GM18520 (cell line): ENCODE data around the gene MMUT.
"Not testable (repeated sequence)": the region's sequence is repeated elsewhere in the genome, so short reads cannot be mapped to it uniquely, and the experiment has no call there.

Experiments used
- ATAC-seq: cut with Tn5 transposase; IDR thresholded peaks from one replicate; pipeline ENCODE4 v1.9.1; 2021; ENCODE audit not compliant: unreplicated experiment

MMUT gene

GRCh38 chr6:49430187-49430586, 32.9 kb downstream of the MMUT start:
- no peak for ATAC-seq

DNA sequence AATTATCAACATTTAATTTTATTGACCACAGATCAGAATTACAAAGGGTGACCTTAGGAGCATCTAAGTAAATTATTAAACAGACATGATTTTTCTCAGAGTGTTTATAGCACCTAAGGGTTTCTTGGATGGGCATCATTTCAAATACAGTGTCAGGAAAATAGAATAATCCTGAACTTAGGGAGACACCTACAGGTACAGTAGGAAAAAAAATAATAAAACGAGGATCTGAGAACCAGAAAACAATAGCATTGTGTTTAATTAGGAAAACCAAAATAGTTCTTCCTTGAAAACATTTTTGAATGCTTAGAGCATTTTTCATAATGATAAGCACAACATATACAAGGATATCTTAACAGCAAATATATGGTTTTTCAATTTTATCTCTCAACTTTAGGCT, 39.2 kb downstream of the MMUT start:
- ATAC-seq: no peak

- ATAC-seq: no peak
These were observed 46.9 kb downstream of the MMUT start for GRCh38 chr6:49416195-49416594.

DNA sequence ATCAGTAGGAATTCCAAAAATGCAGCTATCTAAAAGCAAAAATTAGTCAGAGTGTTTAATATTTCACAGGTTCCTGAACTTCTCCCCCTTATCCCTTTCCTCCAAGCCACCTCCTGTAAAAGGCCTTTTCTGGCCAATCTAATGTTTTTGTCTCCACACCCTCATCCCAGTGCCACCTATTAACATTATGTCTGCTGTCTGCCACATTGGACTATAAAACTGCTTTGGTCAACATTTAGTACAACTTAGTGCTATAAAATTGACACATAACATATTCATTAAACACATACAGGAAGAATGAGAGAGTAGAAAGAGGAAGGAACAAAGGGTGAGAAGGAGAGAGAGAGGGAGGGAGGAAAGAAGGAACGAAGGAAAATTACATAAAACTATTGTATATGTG, 47.7 kb downstream of the MMUT start:
- no peak for ATAC-seq

GRCh38 chr6:49410564-49410963, 52.5 kb downstream of the MMUT start:
- ATAC-seq: no peak

DNA sequence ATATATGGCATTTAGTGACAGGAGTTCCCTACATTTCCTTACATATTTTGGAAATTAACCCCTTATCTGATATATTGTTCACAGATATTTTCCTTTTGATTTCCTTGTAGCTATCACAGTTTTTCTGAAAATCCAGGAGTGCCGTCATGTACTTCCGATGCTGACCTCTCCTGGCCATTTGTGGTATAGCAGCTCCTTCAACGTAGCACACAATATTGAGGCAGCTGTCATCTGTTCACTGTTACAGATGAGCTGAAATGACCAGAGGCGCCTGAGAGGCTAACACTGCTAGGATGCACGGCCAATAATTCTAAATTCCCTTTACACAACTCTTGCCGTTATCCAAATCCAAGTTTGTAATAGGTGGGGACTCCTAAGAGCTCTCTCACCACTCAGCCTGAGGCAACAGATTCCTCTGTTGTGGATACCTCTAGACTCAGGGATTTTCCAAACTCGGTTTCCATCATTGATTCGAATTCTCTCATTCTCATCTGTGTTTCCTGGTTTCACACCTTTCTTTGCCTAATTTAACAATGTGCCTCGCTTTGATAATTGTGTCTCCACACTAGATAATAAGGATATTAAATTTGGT, 53.0 kb downstream of the MMUT start:
- peak; percentile 71 for ATAC-seq

DNA sequence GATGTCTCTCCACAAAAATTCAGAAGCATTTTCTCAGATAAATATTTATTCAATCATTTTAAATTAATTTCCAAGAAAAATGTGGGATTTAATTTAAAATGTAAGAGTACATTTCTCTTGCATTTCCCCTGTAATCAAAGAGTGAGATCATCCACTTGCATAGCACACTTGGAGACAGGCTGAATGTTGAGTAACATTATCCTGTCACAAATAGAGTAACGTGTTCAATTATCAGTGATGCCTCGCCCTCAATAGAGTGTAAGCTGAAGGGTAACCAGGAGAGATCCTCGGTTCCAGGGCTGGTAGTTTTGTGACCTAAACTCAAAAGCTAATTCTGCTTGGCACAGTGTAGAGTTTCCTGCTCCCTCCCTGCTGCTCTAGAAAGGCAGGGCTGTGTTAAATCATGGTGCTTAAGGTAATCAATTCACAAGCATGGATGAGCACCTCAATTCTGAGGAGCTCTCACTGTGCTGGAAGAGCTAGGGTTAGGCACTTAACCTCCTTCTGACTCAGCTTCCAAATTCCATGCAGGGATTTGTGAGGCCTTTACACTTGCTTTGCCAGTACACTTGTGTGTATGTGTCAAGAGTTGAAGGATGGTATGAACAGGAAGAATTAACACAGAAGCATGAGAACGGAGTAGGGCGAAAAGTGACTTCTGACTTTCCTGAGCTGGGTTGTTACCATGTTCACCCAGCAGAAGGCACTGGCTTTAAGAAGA, 56.6 kb downstream of the MMUT start:
- no peak for ATAC-seq

GRCh38 chr6:49401063-49401462, 62.0 kb downstream of the MMUT start:
- no peak for ATAC-seq

DNA sequence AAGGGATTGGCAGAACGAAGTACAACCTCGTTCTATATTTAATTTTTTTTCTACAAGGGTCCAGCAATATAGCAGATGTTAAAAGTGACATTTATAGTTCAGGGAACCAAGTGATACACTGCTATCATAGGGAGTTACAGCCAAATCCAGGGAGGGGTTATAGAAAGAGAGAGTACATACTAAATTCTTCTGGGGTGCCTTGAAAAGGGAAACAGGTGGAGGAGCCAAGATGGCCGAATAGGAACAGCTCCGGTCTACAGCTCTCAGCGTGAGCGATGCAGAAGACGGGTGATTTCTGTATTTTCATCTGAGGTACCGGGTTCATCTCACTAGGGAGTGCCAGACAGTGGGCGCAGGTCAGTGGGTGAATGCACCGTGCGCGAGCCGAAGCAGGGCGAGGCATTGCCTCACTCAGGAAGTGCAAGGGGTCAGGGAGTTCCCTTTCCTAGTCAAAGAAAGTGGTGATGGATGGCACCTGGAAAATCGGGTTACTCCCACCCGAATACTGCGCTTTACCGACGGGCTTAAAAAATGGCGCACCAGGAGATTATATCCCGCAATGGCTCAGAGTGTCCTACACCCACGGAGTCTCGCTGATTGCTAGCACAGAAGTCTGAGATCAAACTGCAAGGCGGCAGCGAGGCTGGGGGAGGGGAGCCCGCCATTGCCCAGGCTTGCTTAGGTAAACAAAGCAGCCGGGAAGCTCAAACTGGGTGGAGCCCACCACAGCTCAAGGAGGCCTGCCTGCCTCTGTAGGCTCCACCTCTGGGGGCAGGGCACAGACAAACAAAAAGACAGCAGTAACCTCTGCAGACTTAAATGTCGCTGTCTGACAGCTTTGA, 76.2 kb downstream of the MMUT start:
- ATAC-seq: not testable (repeated sequence)

DNA sequence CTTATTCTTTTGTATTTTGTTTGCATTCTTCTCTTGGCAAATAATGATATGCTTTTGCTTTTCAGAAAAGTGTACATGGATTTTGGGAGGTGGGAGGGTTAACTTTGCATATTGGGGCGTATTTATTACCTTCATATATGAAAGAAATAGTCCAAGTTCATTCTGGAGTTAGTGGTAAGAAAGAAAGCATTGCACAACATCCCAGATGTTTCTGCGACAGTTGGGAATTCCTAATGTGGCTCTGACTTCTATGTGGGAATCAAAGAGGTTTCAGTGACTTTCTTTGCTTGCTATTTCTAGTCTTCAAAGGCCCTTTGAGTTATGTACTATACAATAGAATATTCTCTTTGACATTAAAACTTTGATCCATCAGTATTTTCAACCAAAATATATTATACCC, 78.1 kb downstream of the MMUT start:
- no peak for ATAC-seq
